Ovary (tissue), 3 donors: ENCODE measurements around the gene NCMAP.

ENCODE experiments used
- CTCF ChIP-seq, 3 donors: fragments of 450-650 bp in 2 of 3; fragments of 200-600 bp in 1 of 3; IDR thresholded peaks; one replicate each; pipeline versions ENCODE4 v1.5.1 to v1.8.0; 2016 to 2022; ENCODE audit warnings: antibody characterized with exemption in 3 of 3, mild to moderate bottlenecking in 1 of 3
- EP300 ChIP-seq: sonication (generic); formaldehyde crosslinking; IDR thresholded peaks from one replicate; pipeline ENCODE4 v1.6.1; 2017; ENCODE audit warnings: antibody characterized with exemption
- donor health status: DM: no; HTN: no; CAD: no.

- no peak for TF ChIP-seq CTCF (IDR thresholded peaks at IDR 0.05)
- TF ChIP-seq EP300: no peak
Measured at GRCh38 chr1:24609949-24610517, 54.1 kb downstream of the NCMAP start.
